Liver (tissue), 9 donors: ENCODE results near the gene TMPRSS3. TPM values are rescaled to one million over a fixed set of nuclear protein-coding genes. Genes with fewer than 3 reads are reported as not detected.

Experiments
- DNase-seq: peaks from one replicate; pipeline ENCODE4 v3.0.0-alpha.2; 2017; ENCODE audit warnings: low spot score
- H3K27ac ChIP-seq, 2 donors: one replicate each; pipeline ENCODE4 v1.7.0; 2013; ENCODE audit warnings: inconsistent platforms in 2 of 2, low read length in 2 of 2, control low read depth in 1 of 2, low read depth in 1 of 2, mild to moderate bottlenecking in 1 of 2
- H3K27me3 ChIP-seq, 4 donors: one replicate each; pipeline versions ENCODE4 v1.6.1 to v1.7.0; 2013; ENCODE audit warnings: low read length in 3 of 4, inconsistent platforms in 1 of 4, mild to moderate bottlenecking in 1 of 4, moderate library complexity in 1 of 4; ENCODE audit not compliant: control insufficient read depth in 4 of 4, insufficient read depth in 4 of 4
- H3K36me3 ChIP-seq, 4 donors: one replicate each; pipeline versions ENCODE4 v1.6.1 to v1.7.0; 2013; ENCODE audit warnings: low read length in 3 of 4, mild to moderate bottlenecking in 3 of 4, low read depth in 1 of 4, moderate library complexity in 1 of 4; ENCODE audit not compliant: control insufficient read depth in 4 of 4, insufficient read depth in 3 of 4
- H3K4me1 ChIP-seq, 4 donors: one replicate each; pipeline versions ENCODE4 v1.6.1 to v1.7.0; 2013; ENCODE audit warnings: low read length in 3 of 4, mild to moderate bottlenecking in 3 of 4, moderate library complexity in 1 of 4; ENCODE audit not compliant: control insufficient read depth in 4 of 4, insufficient read depth in 4 of 4
- H3K4me3 ChIP-seq, 3 donors: one replicate each; pipeline versions ENCODE4 v1.6.1 to v1.7.0; 2013; ENCODE audit warnings: low read length in 3 of 3, control low read depth in 1 of 3, low read depth in 1 of 3, mild to moderate bottlenecking in 1 of 3
- H3K9ac ChIP-seq, 2 donors: one replicate each; pipeline ENCODE4 v1.7.0; 2013; ENCODE audit warnings: low read length in 2 of 2, mild to moderate bottlenecking in 2 of 2, moderate library complexity in 2 of 2, control low read depth in 1 of 2, low read depth in 1 of 2
- H3K9me3 ChIP-seq, 4 donors: one replicate each; pipeline versions ENCODE4 v1.6.1 to v1.7.0; 2013; ENCODE audit warnings: low read length in 3 of 4; ENCODE audit not compliant: control insufficient read depth in 4 of 4
- EGR1 ChIP-seq, 2 donors: IDR thresholded peaks; 2 replicates each; pipeline ENCODE4 v1.6.1; 2016 to 2018; ENCODE audit warnings: antibody characterized with exemption in 2 of 2, low read depth in 2 of 2
- FOXA1 ChIP-seq: IDR thresholded peaks from 2 replicates; pipeline ENCODE4 v1.6.1; 2016; ENCODE audit warnings: antibody characterized with exemption
- FOXA2 ChIP-seq: IDR thresholded peaks from 2 replicates; pipeline ENCODE4 v1.6.1; 2016; ENCODE audit warnings: antibody characterized with exemption
- GABPA ChIP-seq, 2 donors: IDR thresholded peaks in 1 of 2; conservative IDR thresholded peaks in 1 of 2; 2 replicates each; pipeline ENCODE4 v1.6.1; 2016; ENCODE audit warnings: antibody characterized with exemption in 2 of 2, mild to moderate bottlenecking in 1 of 2, moderate library complexity in 1 of 2
- HNF4A ChIP-seq, 2 donors: conservative IDR thresholded peaks; 2 replicates each; pipeline ENCODE4 v1.6.1; 2016; ENCODE audit warnings: antibody characterized with exemption in 2 of 2, mild to moderate bottlenecking in 2 of 2
- HNF4G ChIP-seq: IDR thresholded peaks from 2 replicates; pipeline ENCODE4 v1.6.1; 2016; ENCODE audit warnings: antibody characterized with exemption
- JUND ChIP-seq, 2 donors: IDR thresholded peaks; 2 replicates each; pipeline ENCODE4 v1.6.1; 2016; ENCODE audit warnings: antibody characterized with exemption in 2 of 2
- MAX ChIP-seq: IDR thresholded peaks from 2 replicates; pipeline ENCODE4 v1.6.1; 2016; ENCODE audit warnings: antibody characterized with exemption
- NR2F2 ChIP-seq: IDR thresholded peaks from 2 replicates; pipeline ENCODE4 v1.6.1; 2016; ENCODE audit warnings: antibody characterized with exemption
- RAD21 ChIP-seq, 2 donors: IDR thresholded peaks; 2 replicates each; pipeline ENCODE4 v1.6.1; 2016; ENCODE audit warnings: antibody characterized with exemption in 2 of 2, mild to moderate bottlenecking in 2 of 2
- RXRA ChIP-seq, 2 donors: IDR thresholded peaks; 2 replicates each; pipeline ENCODE4 v1.6.1; 2017 to 2018; ENCODE audit warnings: antibody characterized with exemption in 2 of 2, mild to moderate bottlenecking in 1 of 2
- SP1 ChIP-seq: IDR thresholded peaks from 2 replicates; pipeline ENCODE4 v1.6.1; 2018; ENCODE audit warnings: antibody characterized with exemption, mild to moderate bottlenecking
- YY1 ChIP-seq: IDR thresholded peaks from 2 replicates; pipeline ENCODE4 v1.6.1; 2016; ENCODE audit warnings: antibody characterized with exemption, mild to moderate bottlenecking
- ZBTB33 ChIP-seq: IDR thresholded peaks from 2 replicates; pipeline ENCODE4 v1.6.1; 2016; ENCODE audit warnings: antibody characterized with exemption
- WGBS: extraction: QIAGEN DNeasy Blood & Tissue Kit; methylation state at CpG from one replicate; pipeline ENCODE4 v1.1.7; 2013; 5-methylcytosine and 5-hydroxymethylcytosine counted together
- polyA plus RNA-seq, 2 donors: library from polyadenylated mRNA; stranded (reverse) in 1 of 2; unstranded in 1 of 2; fragments of 200-250 nt in 1 of 2; fragments of >200 nt in 1 of 2; fragmentation: Nextera tagmentation in 1 of 2; extraction: Ambion mirVana in 1 of 2; gene quantifications; one replicate each; pipeline versions ENCODE4 v1.2.1 to v1.2.3, GENCODE V29; 2013 to 2015
- total RNA-seq, 2 donors: library from RNA; depleted of rRNA; stranded (reverse); fragments of >200 nt; gene quantifications; one replicate each; pipeline ENCODE4 v1.2.3, GENCODE V29; 2014
- TF ChIP-seq, protein P1 (sequence below): fragments of 150-350 bp; IDR thresholded peaks from 2 replicates; pipeline ENCODE4 v1.5.1; 2017; ENCODE audit warnings: improper control_type of control experiment, low read depth, low read length; ENCODE audit not compliant: missing input control
- TF ChIP-seq, protein P2 (sequence below): IDR thresholded peaks from 2 replicates; pipeline ENCODE4 v1.6.1; 2016; ENCODE audit warnings: antibody characterized with exemption
- TF ChIP-seq, protein P3 (sequence below): IDR thresholded peaks from 2 replicates; pipeline ENCODE4 v1.6.1; 2016; ENCODE audit warnings: antibody characterized with exemption, mild to moderate bottlenecking
- donor health status: healthy.
- donor health status: healthy.
- donor health status: healthy.
- donor health status: healthy.
- donor health status: healthy.

TMPRSS3 gene
- total and polyA plus RNA-seq, 4 donors: 0.25 to 0.50 TPM; not detected in 2

DNA sequence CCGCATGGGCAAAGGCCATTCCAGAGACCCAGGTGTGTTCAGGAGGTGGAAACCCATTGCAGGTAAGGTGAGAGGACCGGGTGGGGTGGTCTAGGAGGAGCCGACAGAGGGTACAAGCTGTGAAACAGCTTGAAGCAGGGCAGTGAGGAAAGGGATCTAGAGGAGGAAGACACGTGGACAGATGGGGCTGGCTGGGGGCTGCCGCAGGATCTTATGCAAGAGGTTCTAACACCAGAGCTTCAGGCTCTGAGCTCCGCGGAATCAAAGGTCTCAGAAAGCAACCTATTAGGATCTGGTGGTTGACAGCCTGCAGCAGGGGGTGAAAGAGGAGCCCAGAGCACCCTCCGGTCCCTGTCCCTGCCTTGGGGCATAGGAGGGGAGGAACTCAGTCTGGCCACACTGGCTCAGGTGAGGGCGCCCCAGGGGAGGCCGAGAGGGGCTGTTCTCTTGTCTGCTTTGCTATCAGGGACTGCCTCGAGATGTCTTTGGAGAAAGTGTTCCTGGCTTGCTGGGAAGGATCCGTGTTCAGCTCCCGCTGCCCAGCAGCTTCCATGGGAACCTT, 31.5 kb downstream of the TMPRSS3 start:
- Histone ChIP-seq H3K27ac (no peak overlapping the region), H3K9ac (no peak overlapping the region), H3K4me3 (no peak overlapping the region), H3K27me3 (peaks cover 0 to 5% (median 2%) of the 10 kb centered on the region in 4 donors), H3K4me1 (no peaks in the 10 kb centered on the region), H3K9me3 (peaks cover 0 to 7% (median under 1%) of the 10 kb centered on the region in 4 donors), H3K36me3 (no peaks in the 10 kb centered on the region)
- WGBS: 54% methylated on average over 13 of the region's 13 CpGs
- TF ChIP-seq RAD21 (IDR thresholded peaks at IDR 0.05) (no peak), NR2F2 (no peak), GABPA (IDR thresholded peaks at IDR 0.05 in 1 of 2, conservative IDR thresholded peaks at IDR 0.05 in 1 of 2) (no peak), YY1 (no peak), HNF4G (no peak), JUND (IDR thresholded peaks at IDR 0.05) (no peak), HNF4A (conservative IDR thresholded peaks at IDR 0.05) (no peak), ZBTB33 (no peak), FOXA1 (no peak), MAX (no peak), EGR1 (IDR thresholded peaks at IDR 0.05; ENCODE audit: low read depth in 2 of 2) (no peak)
- TF ChIP-seq, protein P1, sequence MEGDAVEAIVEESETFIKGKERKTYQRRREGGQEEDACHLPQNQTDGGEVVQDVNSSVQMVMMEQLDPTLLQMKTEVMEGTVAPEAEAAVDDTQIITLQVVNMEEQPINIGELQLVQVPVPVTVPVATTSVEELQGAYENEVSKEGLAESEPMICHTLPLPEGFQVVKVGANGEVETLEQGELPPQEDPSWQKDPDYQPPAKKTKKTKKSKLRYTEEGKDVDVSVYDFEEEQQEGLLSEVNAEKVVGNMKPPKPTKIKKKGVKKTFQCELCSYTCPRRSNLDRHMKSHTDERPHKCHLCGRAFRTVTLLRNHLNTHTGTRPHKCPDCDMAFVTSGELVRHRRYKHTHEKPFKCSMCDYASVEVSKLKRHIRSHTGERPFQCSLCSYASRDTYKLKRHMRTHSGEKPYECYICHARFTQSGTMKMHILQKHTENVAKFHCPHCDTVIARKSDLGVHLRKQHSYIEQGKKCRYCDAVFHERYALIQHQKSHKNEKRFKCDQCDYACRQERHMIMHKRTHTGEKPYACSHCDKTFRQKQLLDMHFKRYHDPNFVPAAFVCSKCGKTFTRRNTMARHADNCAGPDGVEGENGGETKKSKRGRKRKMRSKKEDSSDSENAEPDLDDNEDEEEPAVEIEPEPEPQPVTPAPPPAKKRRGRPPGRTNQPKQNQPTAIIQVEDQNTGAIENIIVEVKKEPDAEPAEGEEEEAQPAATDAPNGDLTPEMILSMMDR: no peak
- TF ChIP-seq, protein P2, sequence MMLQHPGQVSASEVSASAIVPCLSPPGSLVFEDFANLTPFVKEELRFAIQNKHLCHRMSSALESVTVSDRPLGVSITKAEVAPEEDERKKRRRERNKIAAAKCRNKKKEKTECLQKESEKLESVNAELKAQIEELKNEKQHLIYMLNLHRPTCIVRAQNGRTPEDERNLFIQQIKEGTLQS: no peak
- TF ChIP-seq, protein P3, sequence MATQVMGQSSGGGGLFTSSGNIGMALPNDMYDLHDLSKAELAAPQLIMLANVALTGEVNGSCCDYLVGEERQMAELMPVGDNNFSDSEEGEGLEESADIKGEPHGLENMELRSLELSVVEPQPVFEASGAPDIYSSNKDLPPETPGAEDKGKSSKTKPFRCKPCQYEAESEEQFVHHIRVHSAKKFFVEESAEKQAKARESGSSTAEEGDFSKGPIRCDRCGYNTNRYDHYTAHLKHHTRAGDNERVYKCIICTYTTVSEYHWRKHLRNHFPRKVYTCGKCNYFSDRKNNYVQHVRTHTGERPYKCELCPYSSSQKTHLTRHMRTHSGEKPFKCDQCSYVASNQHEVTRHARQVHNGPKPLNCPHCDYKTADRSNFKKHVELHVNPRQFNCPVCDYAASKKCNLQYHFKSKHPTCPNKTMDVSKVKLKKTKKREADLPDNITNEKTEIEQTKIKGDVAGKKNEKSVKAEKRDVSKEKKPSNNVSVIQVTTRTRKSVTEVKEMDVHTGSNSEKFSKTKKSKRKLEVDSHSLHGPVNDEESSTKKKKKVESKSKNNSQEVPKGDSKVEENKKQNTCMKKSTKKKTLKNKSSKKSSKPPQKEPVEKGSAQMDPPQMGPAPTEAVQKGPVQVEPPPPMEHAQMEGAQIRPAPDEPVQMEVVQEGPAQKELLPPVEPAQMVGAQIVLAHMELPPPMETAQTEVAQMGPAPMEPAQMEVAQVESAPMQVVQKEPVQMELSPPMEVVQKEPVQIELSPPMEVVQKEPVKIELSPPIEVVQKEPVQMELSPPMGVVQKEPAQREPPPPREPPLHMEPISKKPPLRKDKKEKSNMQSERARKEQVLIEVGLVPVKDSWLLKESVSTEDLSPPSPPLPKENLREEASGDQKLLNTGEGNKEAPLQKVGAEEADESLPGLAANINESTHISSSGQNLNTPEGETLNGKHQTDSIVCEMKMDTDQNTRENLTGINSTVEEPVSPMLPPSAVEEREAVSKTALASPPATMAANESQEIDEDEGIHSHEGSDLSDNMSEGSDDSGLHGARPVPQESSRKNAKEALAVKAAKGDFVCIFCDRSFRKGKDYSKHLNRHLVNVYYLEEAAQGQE: no peak
- no peak for DNase-seq

- H3K27me3 ChIP-seq: peaks cover 0 to 4% (median 2%) of the 10 kb centered on the region in 4 donors
- DNase-seq: no peak
- H3K4me3 ChIP-seq: no peak overlapping the region
- no peaks in the 10 kb centered on the region for H3K4me1 ChIP-seq
- H3K27ac ChIP-seq: no peak overlapping the region
- H3K36me3 ChIP-seq: no peaks in the 10 kb centered on the region
- H3K9me3 ChIP-seq: peaks cover 0 to 7% (median under 1%) of the 10 kb centered on the region in 4 donors
- WGBS: 59% methylated on average over 8 of the region's 8 CpGs
- no peak overlapping the region for H3K9ac ChIP-seq
- TF ChIP-seq, protein P3: no peak
- TF ChIP-seq RXRA (IDR thresholded peaks at IDR 0.05) (no peak), SP1 (no peak), FOXA1 (no peak), MAX (no peak), FOXA2 (no peak), EGR1 (IDR thresholded peaks at IDR 0.05; ENCODE audit: low read depth in 2 of 2) (no peak), YY1 (no peak)
- TF ChIP-seq, protein P2: no peak
These were observed 32.5 kb downstream of the TMPRSS3 start for GRCh38 chr21:42363312-42363711.
